ENCODE results near the gene ERFL. TPM values are rescaled to one million over a fixed set of nuclear protein-coding genes. Genes with fewer than 3 reads are reported as not detected.

The ERFL gene
- total RNA-seq, 2 experiments from 2014 or later: 1.6 to 6.8 TPM

DNA sequence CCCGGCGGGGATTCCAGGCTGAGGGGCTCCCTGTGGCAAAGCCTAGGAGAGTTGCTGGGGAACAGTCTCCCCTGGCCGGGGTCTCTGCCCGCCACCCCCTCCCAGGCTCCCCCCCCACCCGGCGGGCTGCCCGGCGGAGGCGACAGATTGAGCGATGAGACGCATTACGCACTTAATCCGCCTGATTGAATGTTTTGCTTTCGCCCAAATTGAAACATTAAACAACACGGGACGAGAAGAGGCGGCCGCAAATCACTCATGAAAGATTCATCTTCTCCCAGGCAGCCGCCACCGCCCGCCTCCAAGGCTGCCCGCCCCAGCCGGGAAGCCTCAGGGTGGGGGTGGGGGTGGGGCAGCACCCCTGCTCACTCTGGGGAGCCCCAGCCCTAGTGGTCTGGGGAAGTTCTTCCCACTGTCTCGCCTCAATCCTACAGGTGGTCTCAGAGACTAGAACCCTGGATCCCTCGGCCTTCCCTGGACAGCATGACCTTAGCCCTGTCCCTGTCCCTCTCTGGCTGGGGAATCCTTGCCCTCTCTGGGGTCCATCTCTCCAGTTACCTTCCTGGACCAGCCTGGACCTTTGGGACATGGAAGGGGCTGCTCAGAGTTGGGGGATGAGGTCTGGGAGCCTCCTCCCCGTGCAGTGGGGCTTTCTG, 7.6 kb upstream of the ERFL start:
- Histone ChIP-seq H3K9me2 (ENCODE audit: insufficient read depth, low read length) (no peaks in the 10 kb centered on the region), H3K4me1 (ENCODE audit: insufficient read depth, low read length, poor library complexity, severe bottlenecking) (peaks cover 83% of the 10 kb centered on the region), H3K4me2 (ENCODE audit: low read length) (peak overlapping the region; percentile 53), H3K4me3 (ENCODE audit: low read depth, low read length, poor library complexity, severe bottlenecking) (peak overlapping the region; percentile 48), H3K27ac (ENCODE audit: low read depth, low read length, poor library complexity, severe bottlenecking) (peak overlapping the region; percentile 92), H2AFZ (ENCODE audit: low read length) (no peak overlapping the region; the same call in 1 of the 2 replicates), H3K79me2 (ENCODE audit: insufficient read depth, low read depth, low read length) (peaks cover 6% of the 10 kb centered on the region; the same call in 1 of the 2 replicates), H4K20me1 (ENCODE audit: insufficient read depth, low read length) (no peaks in the 10 kb centered on the region), H3K36me3 (ENCODE audit: insufficient read depth, low read length) (no peaks in the 10 kb centered on the region), H3K9me3 (ENCODE audit: low read length) (no peaks in the 10 kb centered on the region)
- DNase-seq (ENCODE audit: low spot score): no peak
- intact Hi-C loops (cut with micrococcal nuclease; ENCODE audit: unreplicated experiment): loop anchor here (1.0 to 2.0 kb wide), 3 partner anchors 15 to 63 kb away; no protein-coding TSS in a partner anchor
- CTCF ChIA-PET (ENCODE audit: unreplicated experiment): no interaction called here
- no TSS peak for BruUV-seq (replicated peaks)
- POLR2A ChIA-PET: no interaction called here
- TF ChIP-seq EZH2phosphoT487 (IDR thresholded peaks at IDR 0.05; ENCODE audit: borderline replicate concordance, low read depth, low read length) (no peak), CTCF (conservative IDR thresholded peaks at IDR 0.05; ENCODE audit: low read length) (no peak)

DNA sequence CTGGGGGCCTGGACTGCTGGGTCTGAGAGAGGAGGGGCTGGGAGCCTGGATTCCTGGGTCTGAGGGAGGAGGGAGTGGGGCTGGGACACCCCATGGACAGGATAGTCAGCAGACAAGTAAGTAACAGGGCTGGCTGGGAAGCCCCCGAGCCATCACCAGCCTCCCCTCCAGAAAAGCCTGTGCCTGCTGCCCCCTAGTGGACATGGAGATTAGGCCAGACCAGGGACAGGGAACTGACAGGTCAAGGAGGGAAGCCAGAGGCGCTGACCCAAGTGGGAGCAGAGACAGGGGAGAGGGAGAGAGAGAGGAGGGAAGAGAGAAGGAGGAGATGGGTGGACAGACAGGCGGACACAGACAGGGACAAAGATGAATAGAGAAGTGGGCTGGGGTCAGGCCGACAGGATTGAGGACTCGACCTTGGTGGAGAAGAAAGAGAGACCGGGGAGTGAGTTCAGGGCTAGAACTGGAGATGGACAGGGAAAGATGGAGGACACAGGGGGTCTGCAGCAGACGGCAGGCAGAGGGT, 6.7 kb upstream of the ERFL start:
- Histone ChIP-seq H3K9me3 (ENCODE audit: low read length) (no peaks in the 10 kb centered on the region), H3K4me3 (ENCODE audit: low read depth, low read length, poor library complexity, severe bottlenecking) (no peak overlapping the region), H3K36me3 (ENCODE audit: insufficient read depth, low read length) (no peaks in the 10 kb centered on the region), H3K79me2 (ENCODE audit: insufficient read depth, low read depth, low read length) (peaks cover 6% of the 10 kb centered on the region; the same call in 1 of the 2 replicates), H3K4me2 (ENCODE audit: low read length) (peak overlapping the region; percentile 50), H3K4me1 (ENCODE audit: insufficient read depth, low read length, poor library complexity, severe bottlenecking) (peaks cover 87% of the 10 kb centered on the region), H4K20me1 (ENCODE audit: insufficient read depth, low read length) (no peaks in the 10 kb centered on the region), H2AFZ (ENCODE audit: low read length) (no peak overlapping the region), H3K27ac (ENCODE audit: low read depth, low read length, poor library complexity, severe bottlenecking) (peak overlapping the region; percentile 62), H3K9me2 (ENCODE audit: insufficient read depth, low read length) (no peaks in the 10 kb centered on the region)
- peak; percentile 85 for DNase-seq (ENCODE audit: low spot score)
- POLR2A ChIA-PET: interaction anchor here (0.5 kb wide), 1 partner anchor 54 kb away, joined by 4 read pairs; no protein-coding TSS in a partner anchor
- CTCF ChIA-PET (ENCODE audit: unreplicated experiment): no interaction called here
- intact Hi-C loops (cut with micrococcal nuclease; ENCODE audit: unreplicated experiment): loop anchor here (1.0 to 2.0 kb wide), 2 partner anchors 48 to 62 kb away; no protein-coding TSS in a partner anchor
- BruUV-seq (replicated peaks): no TSS peak
- TF ChIP-seq CTCF (conservative IDR thresholded peaks at IDR 0.05; ENCODE audit: low read length) (peak; percentile 97), EZH2phosphoT487 (IDR thresholded peaks at IDR 0.05; ENCODE audit: borderline replicate concordance, low read depth, low read length) (no peak)

Measured in OCI-LY7 (cell line).